ENCODE data around the gene MDGA2.
"Not testable (repeated sequence)": the region's sequence is repeated elsewhere in the genome, so short reads cannot be mapped to it uniquely, and the experiment has no call there.

The MDGA2 gene

GRCh38 chr14:47220096-47220495 lies 455.3 kb downstream of the MDGA2 start:
- no peak for DNase-seq

- no peak for DNase-seq
These were observed 464.1 kb downstream of the MDGA2 start for GRCh38 chr14:47211263-47211662.

- no peak for DNase-seq
These were observed 465.3 kb downstream of the MDGA2 start for GRCh38 chr14:47210099-47210498.

- DNase-seq, result no peak
These were observed 467.0 kb downstream of the MDGA2 start for GRCh38 chr14:47208434-47208833.

GRCh38 chr14:47207617-47208016 lies 467.8 kb downstream of the MDGA2 start:
- no peak for DNase-seq

- DNase-seq, result no peak
These were observed 474.7 kb downstream of the MDGA2 start for GRCh38 chr14:47200740-47201139.

- DNase-seq, result no peak
These were observed 479.8 kb downstream of the MDGA2 start for GRCh38 chr14:47195582-47195981.

GRCh38 chr14:47194055-47194454 lies 481.4 kb downstream of the MDGA2 start:
- DNase-seq, result no peak

- DNase-seq, result not testable (repeated sequence)
These were observed 483.2 kb downstream of the MDGA2 start for GRCh38 chr14:47192203-47192602.

- DNase-seq, result no peak
These were observed 483.7 kb downstream of the MDGA2 start for GRCh38 chr14:47191700-47192099.

- no peak for DNase-seq
These were observed 485.4 kb downstream of the MDGA2 start for GRCh38 chr14:47189911-47190484.

GRCh38 chr14:47186486-47186885 lies 488.9 kb downstream of the MDGA2 start:
- no peak for DNase-seq

- no peak for DNase-seq
These were observed 495.5 kb downstream of the MDGA2 start for GRCh38 chr14:47179906-47180305.

- DNase-seq, result not testable (repeated sequence)
These were observed 503.5 kb downstream of the MDGA2 start for GRCh38 chr14:47171896-47172295.

- DNase-seq, result no peak
These were observed 508.0 kb downstream of the MDGA2 start for GRCh38 chr14:47167402-47167801.

GRCh38 chr14:47155395-47155794 lies 520.0 kb downstream of the MDGA2 start:
- no peak for DNase-seq

- DNase-seq, result no peak
These were observed 521.1 kb downstream of the MDGA2 start for GRCh38 chr14:47154276-47154797.

- DNase-seq, result no peak
These were observed 521.7 kb downstream of the MDGA2 start for GRCh38 chr14:47153746-47154145.

- no peak for DNase-seq
These were observed 525.1 kb downstream of the MDGA2 start for GRCh38 chr14:47150267-47150666.

GRCh38 chr14:47149326-47149725 lies 526.1 kb downstream of the MDGA2 start:
- no peak for DNase-seq

GRCh38 chr14:47148686-47149085 lies 526.7 kb downstream of the MDGA2 start:
- no peak for DNase-seq

- no peak for DNase-seq
These were observed 554.8 kb downstream of the MDGA2 start for GRCh38 chr14:47120645-47121044.

- no peak for DNase-seq
These were observed 571.6 kb downstream of the MDGA2 start for GRCh38 chr14:47103771-47104170.

- no peak for DNase-seq
These were observed 572.9 kb downstream of the MDGA2 start for GRCh38 chr14:47102472-47102871.

GRCh38 chr14:47085678-47086077 lies 589.7 kb downstream of the MDGA2 start:
- no peak for DNase-seq
